ENCODE measurements around the gene PRKG2. TPM values are rescaled to one million over a fixed set of nuclear protein-coding genes. Genes with fewer than 3 reads are reported as not detected.

PRKG2 gene
- polyA plus RNA-seq, 2 of the 4 experiments (the other 2 are of a cell fraction) = 0.96 to 5.3 TPM

GRCh38 chr4:81052119-81053068, 162.6 kb downstream of the PRKG2 start:
- no peaks in the 10 kb centered on the region for H3K9me3 ChIP-seq
- no peak overlapping the region for H3K27ac ChIP-seq
- peak in 1 of 2 experiments; percentile 45 for DNase-seq (ENCODE audit: low read depth in 1 of 2, low spot score in 1 of 2)
- peak; percentile 86 to 88; a peak in 5 of 6 replicates for ATAC-seq
- H3K4me1 ChIP-seq = no peaks in the 10 kb centered on the region
- no peak for FAIRE-seq
- ChIA-PET POLR2A (no interaction called here), CTCF (interaction anchor here (0.8 to 1.3 kb wide), 5 partner anchors 13 to 687 kb away, joined by 3 to 4 read pairs (median 3); no protein-coding TSS in a partner anchor)
- H3K4me3 ChIP-seq = no peak overlapping the region
- no peak overlapping the region for H3K4me2 ChIP-seq
- 20% methylated on average over 7 of the region's 7 CpGs for WGBS (ENCODE audit: missing lambda C conversion rate)
- no peak for TF ChIP-seq ZC3H11A (IDR thresholded peaks at IDR 0.05)
- no peak for TF ChIP-seq EHF (CRISPR knock-in tag; IDR thresholded peaks at IDR 0.05)
- TF ChIP-seq SMC3 (IDR thresholded peaks at IDR 0.05) = peak; percentile 26; the same call in 1 of the 3 replicates
- TF ChIP-seq RAD21 (conservative IDR thresholded peaks at IDR 0.05 in 1 of 2, IDR thresholded peaks at IDR 0.05 in 1 of 2) = peak; percentile 60 to 62
- TF ChIP-seq, protein P1, sequence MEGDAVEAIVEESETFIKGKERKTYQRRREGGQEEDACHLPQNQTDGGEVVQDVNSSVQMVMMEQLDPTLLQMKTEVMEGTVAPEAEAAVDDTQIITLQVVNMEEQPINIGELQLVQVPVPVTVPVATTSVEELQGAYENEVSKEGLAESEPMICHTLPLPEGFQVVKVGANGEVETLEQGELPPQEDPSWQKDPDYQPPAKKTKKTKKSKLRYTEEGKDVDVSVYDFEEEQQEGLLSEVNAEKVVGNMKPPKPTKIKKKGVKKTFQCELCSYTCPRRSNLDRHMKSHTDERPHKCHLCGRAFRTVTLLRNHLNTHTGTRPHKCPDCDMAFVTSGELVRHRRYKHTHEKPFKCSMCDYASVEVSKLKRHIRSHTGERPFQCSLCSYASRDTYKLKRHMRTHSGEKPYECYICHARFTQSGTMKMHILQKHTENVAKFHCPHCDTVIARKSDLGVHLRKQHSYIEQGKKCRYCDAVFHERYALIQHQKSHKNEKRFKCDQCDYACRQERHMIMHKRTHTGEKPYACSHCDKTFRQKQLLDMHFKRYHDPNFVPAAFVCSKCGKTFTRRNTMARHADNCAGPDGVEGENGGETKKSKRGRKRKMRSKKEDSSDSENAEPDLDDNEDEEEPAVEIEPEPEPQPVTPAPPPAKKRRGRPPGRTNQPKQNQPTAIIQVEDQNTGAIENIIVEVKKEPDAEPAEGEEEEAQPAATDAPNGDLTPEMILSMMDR (IDR thresholded peaks at IDR 0.05) = peak; percentile 51

DNA sequence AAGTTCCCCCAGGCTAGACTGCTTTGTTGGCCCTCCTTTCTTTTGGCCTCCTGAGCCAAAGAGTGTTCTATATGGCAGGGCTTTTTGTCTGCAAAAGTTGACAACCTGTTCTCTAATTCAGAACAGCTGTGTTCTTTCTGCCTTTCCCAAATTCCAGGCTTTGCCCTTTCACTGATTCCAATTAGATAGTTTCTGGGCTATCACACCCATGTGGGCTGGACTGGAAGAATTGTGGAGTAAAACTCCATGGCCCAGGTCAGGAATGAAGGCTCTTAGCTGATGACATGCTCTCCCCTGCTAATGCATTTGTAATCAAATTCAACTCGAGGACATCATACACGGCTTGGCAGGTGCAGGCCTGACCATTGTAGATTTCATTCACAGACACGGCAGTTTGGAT, 165.1 kb downstream of the PRKG2 start:
- DNase-seq (ENCODE audit: low read depth in 1 of 2, low spot score in 1 of 2) (no peak), ATAC-seq (no peak), FAIRE-seq (no peak)
- H3K4me1 ChIP-seq = no peaks in the 10 kb centered on the region
- no peaks in the 10 kb centered on the region for H3K9me3 ChIP-seq
- H3K27ac ChIP-seq = no peak overlapping the region
- no peak overlapping the region for H3K4me2 ChIP-seq
- ChIA-PET POLR2A (no interaction called here), CTCF (interaction anchor here (1.0 to 1.4 kb wide), 3 partner anchors 10 to 20 kb away, joined by 3 read pairs; no protein-coding TSS in a partner anchor)
- 27% methylated on average over 3 of the region's 3 CpGs for WGBS (ENCODE audit: missing lambda C conversion rate)
- TF ChIP-seq, protein P2, sequence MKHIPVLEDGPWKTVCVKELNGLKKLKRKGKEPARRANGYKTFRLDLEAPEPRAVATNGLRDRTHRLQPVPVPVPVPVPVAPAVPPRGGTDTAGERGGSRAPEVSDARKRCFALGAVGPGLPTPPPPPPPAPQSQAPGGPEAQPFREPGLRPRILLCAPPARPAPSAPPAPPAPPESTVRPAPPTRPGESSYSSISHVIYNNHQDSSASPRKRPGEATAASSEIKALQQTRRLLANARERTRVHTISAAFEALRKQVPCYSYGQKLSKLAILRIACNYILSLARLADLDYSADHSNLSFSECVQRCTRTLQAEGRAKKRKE (CRISPR knock-in tag; IDR thresholded peaks at IDR 0.05; ENCODE audit: low read depth) = no peak
- TF ChIP-seq RFX5 (IDR thresholded peaks at IDR 0.05) (no peak), POLR2A (IDR thresholded peaks at IDR 0.05; ENCODE audit: low read length) (no peak), CHD2 (IDR thresholded peaks at IDR 0.05; ENCODE audit: low read length, partially characterized antibody) (no peak), HMGXB4 (CRISPR knock-in tag; IDR thresholded peaks at IDR 0.05; ENCODE audit: borderline replicate concordance) (no peak), ESRRA (IDR thresholded peaks at IDR 0.05; ENCODE audit: borderline replicate concordance, low read length) (no peak), HOXA7 (CRISPR knock-in tag; IDR thresholded peaks at IDR 0.05) (no peak), ZNF302 (CRISPR knock-in tag; IDR thresholded peaks at IDR 0.05) (no peak), ZSCAN20 (CRISPR knock-in tag; IDR thresholded peaks at IDR 0.05) (no peak), RARB (CRISPR knock-in tag; IDR thresholded peaks at IDR 0.05) (no peak), PBX3 (IDR thresholded peaks at IDR 0.05) (no peak)
- TF ChIP-seq, protein P3, sequence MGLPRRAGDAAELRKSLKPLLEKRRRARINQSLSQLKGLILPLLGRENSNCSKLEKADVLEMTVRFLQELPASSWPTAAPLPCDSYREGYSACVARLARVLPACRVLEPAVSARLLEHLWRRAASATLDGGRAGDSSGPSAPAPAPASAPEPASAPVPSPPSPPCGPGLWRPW (IDR thresholded peaks at IDR 0.05) = no peak
- no peak overlapping the region for H3K4me3 ChIP-seq
